ENCODE measurements around the gene CCDC40.
A peak's percentile ranks its signal among the peaks of the same experiment; 100 is the strongest.

Gene CCDC40

DNA sequence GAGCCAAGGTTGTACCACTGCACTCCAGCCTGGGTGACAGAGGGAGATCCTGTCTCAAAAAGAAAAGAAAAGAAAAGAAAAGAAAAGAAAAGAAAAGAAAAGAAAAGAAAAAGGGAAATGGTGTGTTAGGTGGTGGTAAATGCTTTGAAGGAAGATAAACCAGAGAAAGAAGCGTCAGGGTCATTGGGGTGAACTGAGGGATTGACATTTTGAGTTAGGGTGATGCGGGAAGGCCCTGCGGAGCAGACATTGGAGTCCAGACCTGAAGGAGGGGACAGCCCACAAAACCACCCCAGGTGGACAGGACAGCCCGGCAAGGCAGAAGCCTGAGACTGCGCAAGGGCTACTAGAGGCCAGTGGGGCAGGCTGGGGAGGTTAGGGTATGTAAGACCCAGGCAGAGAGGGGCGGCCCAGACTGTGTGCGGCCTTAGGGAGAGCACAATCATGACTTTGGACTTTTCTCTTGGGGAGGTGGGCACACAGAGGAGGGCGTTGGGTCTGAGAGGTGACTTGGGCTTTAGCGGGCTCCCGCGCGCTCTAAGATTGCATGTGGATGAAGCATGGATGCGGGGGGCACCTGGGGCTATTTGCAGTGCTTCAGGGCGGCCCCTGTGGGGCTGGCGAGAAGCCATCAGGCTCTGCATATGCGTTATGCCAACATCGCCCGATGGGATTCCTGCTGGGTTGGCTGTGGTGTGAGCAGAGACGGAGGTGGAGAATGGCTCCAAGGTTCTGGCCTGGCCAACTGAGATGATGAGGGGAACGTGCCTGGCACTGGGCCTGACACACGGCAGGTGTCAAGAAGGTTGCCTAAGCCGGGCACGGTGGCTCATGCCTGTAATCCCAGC is 61.6 kb downstream of the CCDC40 start:
- H3K36me3 ChIP-seq (ENCODE audit: control insufficient read depth, insufficient read depth, low read length) = no peaks in the 10 kb centered on the region
- H3K9me3 ChIP-seq (ENCODE audit: control insufficient read depth, low read length) = no peaks in the 10 kb centered on the region
- H3K27ac ChIP-seq = no peak overlapping the region
- H3K9ac ChIP-seq = no peak overlapping the region
- no peaks in the 10 kb centered on the region for H3K79me2 ChIP-seq
- no peak overlapping the region for H2AFZ ChIP-seq
- TF ChIP-seq, protein P1, sequence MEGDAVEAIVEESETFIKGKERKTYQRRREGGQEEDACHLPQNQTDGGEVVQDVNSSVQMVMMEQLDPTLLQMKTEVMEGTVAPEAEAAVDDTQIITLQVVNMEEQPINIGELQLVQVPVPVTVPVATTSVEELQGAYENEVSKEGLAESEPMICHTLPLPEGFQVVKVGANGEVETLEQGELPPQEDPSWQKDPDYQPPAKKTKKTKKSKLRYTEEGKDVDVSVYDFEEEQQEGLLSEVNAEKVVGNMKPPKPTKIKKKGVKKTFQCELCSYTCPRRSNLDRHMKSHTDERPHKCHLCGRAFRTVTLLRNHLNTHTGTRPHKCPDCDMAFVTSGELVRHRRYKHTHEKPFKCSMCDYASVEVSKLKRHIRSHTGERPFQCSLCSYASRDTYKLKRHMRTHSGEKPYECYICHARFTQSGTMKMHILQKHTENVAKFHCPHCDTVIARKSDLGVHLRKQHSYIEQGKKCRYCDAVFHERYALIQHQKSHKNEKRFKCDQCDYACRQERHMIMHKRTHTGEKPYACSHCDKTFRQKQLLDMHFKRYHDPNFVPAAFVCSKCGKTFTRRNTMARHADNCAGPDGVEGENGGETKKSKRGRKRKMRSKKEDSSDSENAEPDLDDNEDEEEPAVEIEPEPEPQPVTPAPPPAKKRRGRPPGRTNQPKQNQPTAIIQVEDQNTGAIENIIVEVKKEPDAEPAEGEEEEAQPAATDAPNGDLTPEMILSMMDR (IDR thresholded peaks at IDR 0.05) = no peak
- no peak overlapping the region for H3K4me3 ChIP-seq (ENCODE audit: low read depth, low read length)
- no peak overlapping the region for H3K4me2 ChIP-seq (ENCODE audit: low read length)
- no peaks in the 10 kb centered on the region for H3K27me3 ChIP-seq (ENCODE audit: control insufficient read depth, insufficient read depth, low read length)
- H3K4me1 ChIP-seq = peaks cover 5% of the 10 kb centered on the region

DNA sequence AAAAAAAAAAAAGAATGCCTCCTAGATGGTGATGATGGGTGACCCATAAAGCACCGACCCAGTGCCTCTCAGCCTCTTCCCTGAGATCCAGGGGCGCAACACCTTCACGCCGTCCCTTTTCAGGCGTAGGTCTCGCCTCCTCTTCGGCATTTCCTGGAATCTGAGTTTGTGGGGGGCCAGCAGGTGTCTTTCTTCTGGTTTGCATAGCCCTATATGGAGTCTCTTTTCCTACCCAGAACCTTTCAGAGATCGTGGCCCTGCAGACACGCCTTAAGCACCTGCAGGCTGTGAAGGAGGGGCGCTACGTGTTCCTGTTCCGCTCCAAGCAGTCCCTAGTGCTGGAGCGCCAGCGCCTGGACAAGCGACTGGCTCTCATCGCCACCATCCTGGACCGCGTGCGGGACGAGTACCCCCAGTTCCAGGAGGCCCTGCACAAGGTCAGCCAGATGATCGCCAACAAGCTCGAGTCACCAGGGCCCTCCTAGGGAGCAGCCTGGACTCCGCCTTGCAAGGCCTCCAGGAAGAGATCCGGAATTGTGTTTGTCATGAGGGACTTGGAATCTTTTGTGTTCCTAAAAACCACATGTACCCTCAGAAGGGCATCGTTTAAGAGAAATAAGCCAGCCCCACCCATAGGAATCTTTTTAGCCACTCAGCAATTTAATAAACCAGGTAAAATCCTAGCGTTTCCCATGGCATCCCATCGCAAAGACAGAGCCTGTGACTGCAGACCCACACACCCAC is 63.0 kb downstream of the CCDC40 start:
- no peak overlapping the region for H3K9ac ChIP-seq
- H3K36me3 ChIP-seq (ENCODE audit: control insufficient read depth, insufficient read depth, low read length) = no peaks in the 10 kb centered on the region
- H3K4me2 ChIP-seq (ENCODE audit: low read length) = no peak overlapping the region
- H2AFZ ChIP-seq = no peak overlapping the region
- H3K79me2 ChIP-seq = no peaks in the 10 kb centered on the region
- H3K27me3 ChIP-seq (ENCODE audit: control insufficient read depth, insufficient read depth, low read length) = no peaks in the 10 kb centered on the region
- no peak overlapping the region for H3K27ac ChIP-seq
- no peak overlapping the region for H3K4me3 ChIP-seq (ENCODE audit: low read depth, low read length)
- H3K9me3 ChIP-seq (ENCODE audit: control insufficient read depth, low read length) = no peaks in the 10 kb centered on the region
- peaks cover 5% of the 10 kb centered on the region for H3K4me1 ChIP-seq
- TF ChIP-seq, protein P1 (IDR thresholded peaks at IDR 0.05) = no peak

DNA sequence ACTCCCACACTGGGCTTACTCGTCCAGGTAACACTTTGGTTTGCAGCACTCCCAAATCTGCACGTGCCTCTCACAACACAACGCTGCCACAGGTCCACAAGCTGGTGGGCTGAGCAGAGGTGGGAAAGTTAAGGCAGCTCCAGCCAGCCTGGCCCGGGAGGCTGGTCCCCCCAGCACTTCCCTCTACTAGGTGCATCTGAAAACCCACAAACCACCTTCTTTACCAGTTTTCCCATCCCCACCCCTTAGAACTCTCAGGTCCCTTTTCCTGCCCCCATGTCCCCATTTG is 63.5 kb downstream of the CCDC40 start:
- Histone ChIP-seq H3K27ac (no peak overlapping the region), H3K4me1 (peaks cover 5% of the 10 kb centered on the region), H3K36me3 (ENCODE audit: control insufficient read depth, insufficient read depth, low read length) (no peaks in the 10 kb centered on the region), H2AFZ (no peak overlapping the region), H3K9ac (no peak overlapping the region), H3K4me2 (ENCODE audit: low read length) (no peak overlapping the region), H3K27me3 (ENCODE audit: control insufficient read depth, insufficient read depth, low read length) (no peaks in the 10 kb centered on the region), H3K4me3 (ENCODE audit: low read depth, low read length) (no peak overlapping the region), H3K79me2 (no peaks in the 10 kb centered on the region), H3K9me3 (ENCODE audit: control insufficient read depth, low read length) (no peaks in the 10 kb centered on the region)
- TF ChIP-seq, protein P1 (IDR thresholded peaks at IDR 0.05) = no peak

DNA sequence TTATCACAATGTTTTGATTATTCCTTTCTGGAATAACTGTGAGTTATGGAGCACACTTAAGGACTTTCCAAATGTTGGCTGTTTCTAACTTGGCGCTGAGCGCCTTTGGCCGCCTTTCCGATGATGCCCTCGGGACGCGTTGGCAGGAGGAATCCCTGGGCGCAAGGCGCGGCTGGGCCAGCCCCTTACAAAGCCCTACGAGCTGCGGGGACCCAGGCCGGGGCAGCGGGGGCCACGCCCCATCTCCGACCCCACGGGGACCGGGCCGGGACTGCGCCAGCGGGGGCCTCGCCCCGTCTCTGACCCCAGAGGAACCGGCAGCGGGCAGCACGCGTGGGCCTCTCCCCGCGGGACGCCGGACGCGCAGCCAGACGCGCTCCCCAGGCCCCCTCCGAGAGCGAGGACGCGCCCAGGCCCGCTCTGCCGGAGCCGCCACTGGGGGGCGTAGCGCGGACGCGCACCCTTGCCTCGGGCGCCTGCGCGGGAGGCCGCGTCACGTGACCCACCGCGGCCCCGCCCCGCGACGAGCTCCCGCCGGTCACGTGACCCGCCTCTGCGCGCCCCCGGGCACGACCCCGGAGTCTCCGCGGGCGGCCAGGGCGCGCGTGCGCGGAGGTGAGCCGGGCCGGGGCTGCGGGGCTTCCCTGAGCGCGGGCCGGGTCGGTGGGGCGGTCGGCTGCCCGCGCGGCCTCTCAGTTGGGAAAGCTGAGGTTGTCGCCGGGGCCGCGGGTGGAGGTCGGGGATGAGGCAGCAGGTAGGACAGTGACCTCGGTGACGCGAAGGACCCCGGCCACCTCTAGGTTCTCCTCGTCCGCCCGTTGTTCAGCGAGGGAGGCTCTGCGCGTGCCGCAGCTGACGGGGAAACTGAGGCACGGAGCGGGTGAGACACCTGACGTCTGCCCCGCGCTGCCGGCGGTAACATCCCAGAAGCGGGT is 64.8 kb downstream of the CCDC40 start, which contains the start of gene GAA:
TSS of gene GAA (plus strand) at position 571 of the 935 bp plus-strand sequence. CDS start 3,006 bp downstream, outside the sequence.
- Histone ChIP-seq H3K27ac (peak within 1 kb of the TSS; percentile 60), H3K4me1 (peaks cover 5% of the 10 kb centered on the region)
- TF ChIP-seq, protein P1 (IDR thresholded peaks at IDR 0.05) = peak; percentile 71

More for the DNA sequence above, 64.8 kb downstream of the CCDC40 start, which contains the start of gene GAA:
- Histone ChIP-seq H3K4me2 (ENCODE audit: low read length) (peak within 1 kb of the TSS; percentile 99), H3K9ac (peak within 1 kb of the TSS; percentile 89), H3K27me3 (ENCODE audit: control insufficient read depth, insufficient read depth, low read length) (no peaks in the 10 kb centered on the region), H3K79me2 (no peaks in the 10 kb centered on the region), H3K9me3 (ENCODE audit: control insufficient read depth, low read length) (no peaks in the 10 kb centered on the region), H2AFZ (peak within 1 kb of the TSS; percentile 99), H3K36me3 (ENCODE audit: control insufficient read depth, insufficient read depth, low read length) (no peaks in the 10 kb centered on the region), H3K4me3 (ENCODE audit: low read depth, low read length) (peak within 1 kb of the TSS; percentile 72)
